HepG2 (cell line): ENCODE measurements around the gene NMNAT1. TPM values are rescaled to one million over a fixed set of nuclear protein-coding genes. Genes with fewer than 3 reads are reported as not detected.

Source experiments
- ATF2 ChIP-seq: sonication (generic); formaldehyde crosslinking; IDR thresholded peaks from 2 replicates; pipeline ENCODE4 v1.4.0; 2020; ENCODE audit warnings: missing genetic modification reagents
- ATF7 ChIP-seq, 2 experiments: fragments of 450-650 bp in 1 of 2; sonication (generic) in 1 of 2; formaldehyde crosslinking in 1 of 2; IDR thresholded peaks; 2 replicates each; pipeline versions ENCODE4 v1.4.0 to v1.6.1; 2016 to 2020; ENCODE audit warnings: antibody characterized with exemption in 1 of 2, mild to moderate bottlenecking in 1 of 2, missing genetic modification reagents in 1 of 2
- CHD4 ChIP-seq: fragments of 200-600 bp; sonication (generic); IDR thresholded peaks from 2 replicates; pipeline ENCODE4 v1.7.0; 2017; ENCODE audit warnings: mild to moderate bottlenecking, low read length, borderline replicate concordance
- DBP ChIP-seq: sonication (generic); formaldehyde crosslinking; IDR thresholded peaks from 2 replicates; pipeline ENCODE4 v1.4.0; 2020; ENCODE audit warnings: missing genetic modification reagents; ENCODE audit errors: not compliant biosample characterization
- IRF9 ChIP-seq: sonication (generic); formaldehyde crosslinking; IDR thresholded peaks from 2 replicates; pipeline ENCODE4 v1.8.0; 2022; ENCODE audit warnings: missing genetic modification reagents, mild to moderate bottlenecking, borderline replicate concordance
- REL ChIP-seq: sonication (generic); formaldehyde crosslinking; conservative IDR thresholded peaks from 2 replicates; pipeline ENCODE4 v1.8.0; 2022; ENCODE audit warnings: mild to moderate bottlenecking, missing genetic modification reagents, moderate library complexity
- SNAPC5 ChIP-seq: sonication (generic); formaldehyde crosslinking; IDR thresholded peaks from 2 replicates; pipeline ENCODE4 v1.8.1; 2023; ENCODE audit warnings: mild to moderate bottlenecking, missing genetic modification reagents, borderline replicate concordance
- TEAD3 ChIP-seq: optimal IDR thresholded peaks from 2 replicates; pipeline ENCODE3; 2016; ENCODE audit warnings: borderline replicate concordance
- ZKSCAN1 ChIP-seq: fragments of 150-350 bp; IDR thresholded peaks from 2 replicates; pipeline ENCODE4 v1.6.1; 2014; ENCODE audit warnings: low read length
- ZNF431 ChIP-seq: sonication (generic); formaldehyde crosslinking; IDR thresholded peaks from 2 replicates; pipeline ENCODE4 v1.9.0; 2022; ENCODE audit warnings: missing genetic modification reagents, low read depth, mild to moderate bottlenecking, borderline replicate concordance
- ZNF607 ChIP-seq: sonication (generic); formaldehyde crosslinking; IDR thresholded peaks from 2 replicates; pipeline ENCODE4 v1.5.1; 2020; ENCODE audit warnings: missing genetic modification reagents, mild to moderate bottlenecking, borderline replicate concordance
- ZNF652 ChIP-seq: IDR thresholded peaks from 2 replicates; pipeline ENCODE4 v1.6.1; 2016; ENCODE audit warnings: low read depth, borderline replicate concordance
- polyA plus RNA-seq, 8 experiments: library from polyadenylated mRNA; depleted of rRNA in 3 of 8; stranded (reverse) in 7 of 8; unstranded in 1 of 8; fragments of >200 nt; fragmentation: Illumina TruSeq in 4 of 8; extraction: Trizol in 4 of 8; gene quantifications; 2 replicates each; pipeline versions ENCODE4 v1.2.1 to v1.2.3, GENCODE V29; 2011 to 2016; ENCODE audit warnings: low read depth in 4 of 8, missing spikeins in 1 of 8, mixed read lengths in 1 of 8; ENCODE audit not compliant: insufficient read depth in 1 of 8
- total RNA-seq, 5 experiments: library from RNA; depleted of rRNA; stranded (reverse); fragments of >200 nt; fragmentation: Illumina TruSeq; extraction: Trizol; gene quantifications; 2 replicates each; pipeline ENCODE4 v1.2.3, GENCODE V29; 2016; ENCODE audit warnings: low read depth in 1 of 5
- TF ChIP-seq, protein P1 (sequence below): sonication (generic); formaldehyde crosslinking; IDR thresholded peaks from 2 replicates; pipeline ENCODE4 v1.4.0; 2020; ENCODE audit warnings: missing genetic modification reagents
- TF ChIP-seq, protein P2 (sequence below): sonication (generic); formaldehyde crosslinking; IDR thresholded peaks from 2 replicates; pipeline ENCODE4 v1.4.0; 2020; ENCODE audit warnings: missing genetic modification reagents

The NMNAT1 gene
- total and polyA plus RNA-seq, 2 of the 13 experiments (the other 11 are each of a cell fraction or from before 2014, with no cell fraction given), result 5.6 to 12.2 TPM

DNA sequence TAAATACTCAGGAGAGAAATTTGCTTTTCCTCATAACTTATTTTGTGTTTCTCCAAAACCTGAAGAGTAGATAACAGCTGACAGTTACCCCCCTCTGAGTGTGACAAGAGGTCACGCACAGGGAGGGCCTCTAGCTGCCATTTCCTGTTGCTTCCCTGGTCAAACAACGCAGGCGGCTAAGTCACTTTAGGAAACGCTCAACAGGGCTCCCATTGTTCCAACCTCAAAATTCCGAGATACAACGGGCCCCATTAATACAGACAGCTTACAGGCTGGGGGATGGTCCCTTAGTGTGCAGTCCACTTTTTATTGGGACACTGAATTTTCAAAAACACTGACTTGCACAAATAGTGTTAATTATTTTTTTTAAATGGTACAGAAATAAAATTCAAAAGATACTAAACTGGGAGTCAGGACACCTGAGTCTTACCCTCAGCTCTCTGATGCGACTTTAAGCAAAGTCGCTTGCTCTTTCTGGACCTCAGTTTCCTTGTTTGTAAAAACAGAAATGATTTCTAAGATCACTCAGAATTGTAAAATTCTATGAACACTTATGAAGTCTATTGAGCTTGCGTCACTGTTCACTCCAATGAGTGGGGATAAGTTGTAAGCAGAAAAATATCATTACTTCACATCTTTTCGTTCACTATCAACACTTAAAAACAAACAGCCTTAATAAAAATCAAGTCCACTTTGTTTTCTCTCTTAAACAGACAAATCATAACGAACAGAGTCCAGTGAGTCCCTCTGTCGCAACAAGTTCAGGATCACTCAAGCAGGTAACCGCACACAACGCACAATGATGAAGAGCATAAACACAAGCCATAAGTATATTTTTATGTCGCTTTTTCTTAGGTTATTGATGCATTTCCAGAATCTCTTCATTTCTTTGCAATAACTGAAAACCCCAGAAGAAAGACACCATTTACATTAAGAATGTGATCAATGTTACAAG is 13.6 kb upstream of the NMNAT1 start (continued):
- no peak for TF ChIP-seq IRF9 (CRISPR knock-in tag)
- TF ChIP-seq, protein P1, sequence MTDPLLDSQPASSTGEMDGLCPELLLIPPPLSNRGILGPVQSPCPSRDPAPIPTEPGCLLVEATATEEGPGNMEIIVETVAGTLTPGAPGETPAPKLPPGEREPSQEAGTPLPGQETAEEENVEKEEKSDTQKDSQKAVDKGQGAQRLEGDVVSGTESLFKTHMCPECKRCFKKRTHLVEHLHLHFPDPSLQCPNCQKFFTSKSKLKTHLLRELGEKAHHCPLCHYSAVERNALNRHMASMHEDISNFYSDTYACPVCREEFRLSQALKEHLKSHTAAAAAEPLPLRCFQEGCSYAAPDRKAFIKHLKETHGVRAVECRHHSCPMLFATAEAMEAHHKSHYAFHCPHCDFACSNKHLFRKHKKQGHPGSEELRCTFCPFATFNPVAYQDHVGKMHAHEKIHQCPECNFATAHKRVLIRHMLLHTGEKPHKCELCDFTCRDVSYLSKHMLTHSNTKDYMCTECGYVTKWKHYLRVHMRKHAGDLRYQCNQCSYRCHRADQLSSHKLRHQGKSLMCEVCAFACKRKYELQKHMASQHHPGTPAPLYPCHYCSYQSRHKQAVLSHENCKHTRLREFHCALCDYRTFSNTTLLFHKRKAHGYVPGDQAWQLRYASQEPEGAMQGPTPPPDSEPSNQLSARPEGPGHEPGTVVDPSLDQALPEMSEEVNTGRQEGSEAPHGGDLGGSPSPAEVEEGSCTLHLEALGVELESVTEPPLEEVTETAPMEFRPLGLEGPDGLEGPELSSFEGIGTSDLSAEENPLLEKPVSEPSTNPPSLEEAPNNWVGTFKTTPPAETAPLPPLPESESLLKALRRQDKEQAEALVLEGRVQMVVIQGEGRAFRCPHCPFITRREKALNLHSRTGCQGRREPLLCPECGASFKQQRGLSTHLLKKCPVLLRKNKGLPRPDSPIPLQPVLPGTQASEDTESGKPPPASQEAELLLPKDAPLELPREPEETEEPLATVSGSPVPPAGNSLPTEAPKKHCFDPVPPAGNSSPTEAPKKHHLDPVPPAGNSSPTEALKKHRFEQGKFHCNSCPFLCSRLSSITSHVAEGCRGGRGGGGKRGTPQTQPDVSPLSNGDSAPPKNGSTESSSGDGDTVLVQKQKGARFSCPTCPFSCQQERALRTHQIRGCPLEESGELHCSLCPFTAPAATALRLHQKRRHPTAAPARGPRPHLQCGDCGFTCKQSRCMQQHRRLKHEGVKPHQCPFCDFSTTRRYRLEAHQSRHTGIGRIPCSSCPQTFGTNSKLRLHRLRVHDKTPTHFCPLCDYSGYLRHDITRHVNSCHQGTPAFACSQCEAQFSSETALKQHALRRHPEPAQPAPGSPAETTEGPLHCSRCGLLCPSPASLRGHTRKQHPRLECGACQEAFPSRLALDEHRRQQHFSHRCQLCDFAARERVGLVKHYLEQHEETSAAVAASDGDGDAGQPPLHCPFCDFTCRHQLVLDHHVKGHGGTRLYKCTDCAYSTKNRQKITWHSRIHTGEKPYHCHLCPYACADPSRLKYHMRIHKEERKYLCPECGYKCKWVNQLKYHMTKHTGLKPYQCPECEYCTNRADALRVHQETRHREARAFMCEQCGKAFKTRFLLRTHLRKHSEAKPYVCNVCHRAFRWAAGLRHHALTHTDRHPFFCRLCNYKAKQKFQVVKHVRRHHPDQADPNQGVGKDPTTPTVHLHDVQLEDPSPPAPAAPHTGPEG (CRISPR knock-in tag), result no peak
- TF ChIP-seq REL, result no peak
- no peak; the same call in 1 of the 2 replicates for TF ChIP-seq CHD4
- no peak for TF ChIP-seq ZKSCAN1
- TF ChIP-seq, protein P2, sequence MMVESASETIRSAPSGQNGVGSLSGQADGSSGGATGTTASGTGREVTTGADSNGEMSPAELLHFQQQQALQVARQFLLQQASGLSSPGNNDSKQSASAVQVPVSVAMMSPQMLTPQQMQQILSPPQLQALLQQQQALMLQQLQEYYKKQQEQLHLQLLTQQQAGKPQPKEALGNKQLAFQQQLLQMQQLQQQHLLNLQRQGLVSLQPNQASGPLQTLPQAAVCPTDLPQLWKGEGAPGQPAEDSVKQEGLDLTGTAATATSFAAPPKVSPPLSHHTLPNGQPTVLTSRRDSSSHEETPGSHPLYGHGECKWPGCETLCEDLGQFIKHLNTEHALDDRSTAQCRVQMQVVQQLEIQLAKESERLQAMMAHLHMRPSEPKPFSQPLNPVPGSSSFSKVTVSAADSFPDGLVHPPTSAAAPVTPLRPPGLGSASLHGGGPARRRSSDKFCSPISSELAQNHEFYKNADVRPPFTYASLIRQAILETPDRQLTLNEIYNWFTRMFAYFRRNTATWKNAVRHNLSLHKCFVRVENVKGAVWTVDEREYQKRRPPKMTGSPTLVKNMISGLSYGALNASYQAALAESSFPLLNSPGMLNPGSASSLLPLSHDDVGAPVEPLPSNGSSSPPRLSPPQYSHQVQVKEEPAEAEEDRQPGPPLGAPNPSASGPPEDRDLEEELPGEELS, result peak; percentile 97
- no peak for TF ChIP-seq ATF2
- TF ChIP-seq TEAD3 (CRISPR knock-in tag), result peak; percentile 87
- no peak for TF ChIP-seq ATF7 (IDR thresholded peaks at IDR 0.05)
- TF ChIP-seq ATF7 (CRISPR knock-in tag; IDR thresholded peaks at IDR 0.05), result no peak
- TF ChIP-seq DBP, result no peak
- peak; percentile 39; the same call in 1 of the 2 replicates for TF ChIP-seq ZNF652
- TF ChIP-seq ZNF607 (CRISPR knock-in tag), result no peak
- TF ChIP-seq ZNF431 (CRISPR knock-in tag), result no peak
- no peak for TF ChIP-seq SNAPC5
